Fibroblast of peridontal ligament (primary cell): ENCODE data around the gene LIN37.
"Not testable (repeated sequence)": the region's sequence is repeated elsewhere in the genome, so short reads cannot be mapped to it uniquely, and the experiment has no call there.

Source experiments
- DNase-seq: peaks from one replicate; pipeline ENCODE4 v3.0.0-alpha.2; 2010; ENCODE audit errors: extremely low read depth

The LIN37 gene

GRCh38 chr19:35719402-35720162 lies 28.8 kb upstream of the LIN37 start:
- DNase-seq, result no peak

DNA sequence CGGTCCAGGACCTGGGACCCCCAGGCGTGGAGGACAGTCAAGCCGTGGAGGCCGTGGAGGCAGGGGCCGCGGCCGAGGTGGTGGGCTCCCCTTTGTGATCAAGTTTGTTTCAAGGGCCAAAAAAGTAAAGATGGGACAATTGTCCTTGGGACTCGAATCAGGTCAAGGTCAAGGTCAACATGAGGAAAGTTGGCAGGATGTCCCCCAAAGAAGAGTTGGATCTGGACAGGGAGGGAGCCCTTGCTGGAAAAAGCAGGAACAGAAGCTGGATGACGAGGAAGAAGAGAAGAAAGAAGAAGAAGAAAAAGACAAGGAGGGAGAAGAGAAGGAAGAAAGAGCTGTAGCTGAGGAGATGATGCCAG lies 28.2 kb upstream of the LIN37 start:
- DNase-seq, result no peak

GRCh38 chr19:35720648-35721047 lies 27.7 kb upstream of the LIN37 start:
- no peak for DNase-seq

DNA sequence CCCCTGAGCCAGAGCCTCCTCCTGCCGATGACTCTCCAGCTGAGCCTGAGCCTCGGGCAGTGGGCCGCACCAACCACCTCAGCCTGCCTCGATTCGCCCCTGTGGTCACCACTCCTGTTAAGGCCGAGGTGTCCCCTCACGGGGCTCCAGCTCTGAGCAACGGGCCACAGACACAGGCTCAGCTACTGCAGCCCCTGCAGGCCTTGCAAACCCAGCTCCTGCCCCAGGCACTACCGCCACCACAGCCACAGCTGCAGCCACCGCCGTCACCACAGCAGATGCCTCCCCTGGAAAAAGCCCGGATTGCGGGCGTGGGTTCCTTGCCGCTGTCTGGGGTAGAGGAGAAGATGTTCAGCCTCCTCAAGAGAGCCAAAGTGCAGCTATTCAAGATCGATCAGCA lies 27.0 kb upstream of the LIN37 start:
- no peak for DNase-seq

DNA sequence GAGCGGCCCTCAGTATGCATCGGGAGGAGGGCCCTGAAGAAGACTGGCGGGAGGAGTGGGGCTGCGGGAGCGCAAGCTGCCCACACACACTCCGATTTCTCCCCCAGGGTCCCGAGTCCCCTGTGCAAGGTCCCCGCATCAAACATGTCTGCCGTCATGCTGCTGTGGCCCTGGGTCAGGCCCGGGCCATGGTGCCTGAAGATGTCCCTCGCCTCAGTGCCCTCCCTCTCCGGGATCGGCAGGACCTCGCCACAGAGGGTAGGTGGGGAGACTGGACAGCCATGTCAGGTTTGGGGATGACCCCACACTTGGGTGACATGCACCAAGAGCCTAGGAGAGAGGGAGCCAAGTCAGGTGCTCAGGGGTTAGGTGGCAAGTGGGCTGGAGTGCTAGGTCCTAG lies 25.9 kb upstream of the LIN37 start:
- no peak for DNase-seq

- DNase-seq, result no peak
Observed at GRCh38 chr19:35722897-35723296, 25.5 kb upstream of the LIN37 start.

DNA sequence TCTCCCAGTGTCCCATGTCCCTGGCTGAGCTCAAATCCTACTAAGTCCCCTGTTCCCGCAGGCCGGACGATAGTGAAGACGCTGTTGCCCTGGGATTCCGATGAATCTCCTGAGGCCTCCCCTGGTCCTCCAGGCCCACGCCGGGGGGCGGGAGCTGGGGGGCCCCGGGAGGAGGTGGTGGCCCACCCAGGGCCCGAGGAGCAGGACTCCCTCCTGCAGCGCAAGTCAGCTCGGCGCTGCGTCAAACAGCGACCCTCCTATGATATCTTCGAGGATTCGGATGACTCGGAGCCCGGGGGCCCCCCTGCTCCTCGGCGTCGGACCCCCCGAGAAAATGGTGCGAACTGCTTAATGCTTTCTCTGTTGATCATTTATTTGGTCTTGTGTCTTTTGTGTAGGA lies 24.7 kb upstream of the LIN37 start:
- no peak for DNase-seq

DNA sequence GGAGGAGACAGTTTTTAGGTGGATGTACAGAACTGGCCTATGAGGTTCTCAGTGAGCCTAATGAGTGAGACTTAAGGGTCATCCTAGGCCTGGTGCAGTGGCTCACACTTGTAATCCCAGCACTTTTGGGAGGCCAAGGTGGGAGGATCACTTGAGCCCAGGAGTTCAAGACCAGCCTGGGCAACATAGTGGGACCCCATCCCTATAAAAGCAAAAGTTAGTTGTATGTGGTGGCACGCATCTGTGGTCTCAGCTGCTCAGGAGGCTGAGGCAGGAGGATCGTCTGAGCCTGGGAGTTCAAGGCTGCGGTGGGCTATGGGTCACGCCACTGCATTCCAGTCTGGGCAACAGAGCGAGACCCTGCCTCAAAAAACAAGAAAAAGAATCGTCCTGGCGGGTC lies 24.2 kb upstream of the LIN37 start:
- DNase-seq, result not testable (repeated sequence)

GRCh38 chr19:35724560-35724959 lies 23.8 kb upstream of the LIN37 start:
- DNase-seq, result no peak

- DNase-seq, result no peak
Observed at GRCh38 chr19:35725216-35725861, 23.0 kb upstream of the LIN37 start.

DNA sequence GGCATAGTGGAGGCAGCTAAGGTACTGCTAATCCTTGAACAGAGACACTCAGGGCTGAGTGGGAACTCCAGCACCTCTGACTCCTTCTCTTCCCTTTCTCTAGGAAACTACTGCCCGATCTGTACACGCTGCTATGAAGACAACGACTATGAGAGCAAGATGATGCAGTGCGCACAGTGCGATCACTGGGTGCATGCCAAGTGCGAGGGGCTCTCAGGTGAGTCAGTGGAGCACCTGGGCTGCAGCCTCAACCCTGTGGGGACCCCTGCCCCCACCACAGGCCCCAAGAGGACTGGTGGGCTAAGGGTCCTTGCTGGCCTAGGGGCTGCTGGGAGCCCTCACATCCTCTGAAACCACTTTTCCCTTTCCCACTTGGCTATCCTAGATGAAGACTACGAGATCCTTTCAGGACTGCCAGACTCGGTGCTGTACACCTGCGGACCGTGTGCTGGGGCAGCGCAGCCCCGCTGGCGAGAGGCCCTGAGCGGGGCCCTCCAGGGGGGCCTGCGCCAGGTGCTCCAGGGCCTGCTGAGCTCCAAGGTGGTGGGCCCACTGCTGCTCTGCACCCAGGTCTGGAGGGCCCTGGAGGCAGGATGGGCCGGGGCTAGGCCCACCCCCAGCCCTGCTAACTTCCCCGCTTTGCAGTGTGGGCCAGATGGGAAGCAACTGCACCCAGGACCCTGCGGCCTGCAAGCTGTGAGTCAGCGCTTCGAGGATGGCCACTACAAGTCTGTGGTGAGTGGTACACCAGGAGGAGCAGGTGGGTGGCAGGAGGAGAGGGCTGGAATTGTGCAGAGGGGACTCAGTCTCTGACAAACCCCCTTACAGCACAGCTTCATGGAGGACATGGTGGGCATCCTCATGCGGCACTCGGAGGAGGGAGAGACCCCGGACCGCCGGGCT lies 21.1 kb upstream of the LIN37 start:
- no peak for DNase-seq

DNA sequence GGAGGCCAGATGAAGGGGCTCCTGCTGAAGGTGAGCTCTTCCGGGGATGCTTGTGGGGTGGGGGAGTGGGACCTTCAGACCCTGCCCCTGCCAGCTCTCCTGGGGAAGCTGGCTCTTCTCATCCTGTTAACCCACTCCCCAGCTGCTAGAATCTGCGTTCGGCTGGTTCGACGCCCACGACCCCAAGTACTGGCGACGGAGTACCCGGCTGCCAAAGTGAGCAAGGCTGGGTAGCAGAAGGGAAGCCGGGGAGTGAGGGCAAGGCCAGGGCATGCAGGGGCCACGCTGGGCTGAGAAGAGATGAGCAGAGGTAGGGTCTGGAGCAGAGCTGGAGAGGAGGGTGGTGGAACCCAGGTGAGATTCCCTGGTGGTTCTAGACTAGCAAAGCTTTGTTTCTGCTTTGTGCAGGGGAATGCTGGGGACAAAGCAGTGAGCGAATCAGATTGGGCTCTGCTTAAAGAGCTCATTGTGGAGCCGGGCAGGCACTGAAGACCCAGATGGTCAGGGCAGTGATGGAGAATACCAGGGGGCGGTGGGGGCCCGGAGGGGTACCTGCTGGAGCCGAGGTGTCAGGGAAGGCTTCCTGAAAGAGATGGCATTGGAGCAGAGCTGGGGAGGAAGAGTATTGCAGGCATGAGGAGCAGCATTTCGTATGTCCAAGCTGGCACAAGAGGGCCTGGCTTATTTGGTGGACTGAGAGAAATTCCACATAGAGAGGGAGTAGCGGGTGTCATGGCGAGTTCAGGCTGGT lies 20.2 kb upstream of the LIN37 start:
- DNase-seq, result no peak

- no peak for DNase-seq
Observed at GRCh38 chr19:35729021-35729420, 19.4 kb upstream of the LIN37 start.

GRCh38 chr19:35729763-35730162 lies 18.6 kb upstream of the LIN37 start:
- DNase-seq, result no peak

DNA sequence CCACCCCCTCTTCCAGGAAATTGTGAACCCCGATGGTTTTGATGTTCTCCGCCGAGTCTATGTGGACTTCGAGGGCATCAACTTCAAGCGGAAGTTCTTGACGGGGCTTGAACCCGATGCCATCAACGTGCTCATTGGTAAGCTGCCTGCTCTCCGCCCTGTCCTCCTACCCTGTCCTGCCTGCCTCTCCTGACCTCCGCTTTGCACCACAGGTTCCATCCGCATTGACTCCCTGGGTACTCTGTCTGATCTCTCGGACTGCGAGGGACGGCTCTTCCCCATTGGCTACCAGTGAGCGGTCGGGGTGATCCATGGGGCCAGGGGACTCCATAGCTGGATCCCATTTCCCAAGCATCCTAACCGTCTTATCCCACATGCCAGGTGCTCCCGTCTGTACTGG lies 18.1 kb upstream of the LIN37 start:
- no peak for DNase-seq

- DNase-seq, result no peak
Observed at GRCh38 chr19:35731353-35731752, 17.0 kb upstream of the LIN37 start.

- no peak for DNase-seq
Observed at GRCh38 chr19:35731779-35732405, 16.5 kb upstream of the LIN37 start.

DNA sequence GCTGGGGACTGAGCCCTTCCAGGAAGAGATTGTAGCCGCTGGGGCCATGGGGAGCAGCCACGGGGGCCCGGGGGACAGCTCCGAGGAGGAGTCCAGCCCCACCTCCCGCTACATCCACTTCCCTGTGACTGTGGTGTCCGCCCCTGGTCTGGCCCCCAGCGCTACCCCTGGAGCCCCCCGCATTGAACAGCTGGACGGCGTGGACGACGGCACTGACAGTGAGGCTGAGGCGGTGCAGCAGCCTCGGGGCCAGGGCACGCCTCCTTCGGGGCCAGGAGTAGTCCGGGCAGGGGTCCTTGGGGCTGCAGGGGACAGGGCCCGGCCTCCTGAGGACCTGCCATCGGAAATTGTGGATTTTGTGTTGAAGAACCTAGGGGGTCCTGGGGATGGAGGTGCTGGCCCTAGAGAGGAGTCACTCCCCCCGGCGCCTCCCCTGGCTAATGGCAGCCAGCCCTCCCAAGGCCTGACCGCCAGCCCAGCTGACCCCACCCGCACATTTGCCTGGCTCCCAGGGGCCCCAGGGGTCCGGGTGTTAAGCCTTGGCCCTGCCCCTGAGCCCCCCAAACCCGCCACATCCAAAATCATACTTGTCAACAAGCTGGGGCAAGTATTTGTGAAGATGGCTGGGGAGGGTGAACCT lies 15.7 kb upstream of the LIN37 start:
- no peak for DNase-seq

DNA sequence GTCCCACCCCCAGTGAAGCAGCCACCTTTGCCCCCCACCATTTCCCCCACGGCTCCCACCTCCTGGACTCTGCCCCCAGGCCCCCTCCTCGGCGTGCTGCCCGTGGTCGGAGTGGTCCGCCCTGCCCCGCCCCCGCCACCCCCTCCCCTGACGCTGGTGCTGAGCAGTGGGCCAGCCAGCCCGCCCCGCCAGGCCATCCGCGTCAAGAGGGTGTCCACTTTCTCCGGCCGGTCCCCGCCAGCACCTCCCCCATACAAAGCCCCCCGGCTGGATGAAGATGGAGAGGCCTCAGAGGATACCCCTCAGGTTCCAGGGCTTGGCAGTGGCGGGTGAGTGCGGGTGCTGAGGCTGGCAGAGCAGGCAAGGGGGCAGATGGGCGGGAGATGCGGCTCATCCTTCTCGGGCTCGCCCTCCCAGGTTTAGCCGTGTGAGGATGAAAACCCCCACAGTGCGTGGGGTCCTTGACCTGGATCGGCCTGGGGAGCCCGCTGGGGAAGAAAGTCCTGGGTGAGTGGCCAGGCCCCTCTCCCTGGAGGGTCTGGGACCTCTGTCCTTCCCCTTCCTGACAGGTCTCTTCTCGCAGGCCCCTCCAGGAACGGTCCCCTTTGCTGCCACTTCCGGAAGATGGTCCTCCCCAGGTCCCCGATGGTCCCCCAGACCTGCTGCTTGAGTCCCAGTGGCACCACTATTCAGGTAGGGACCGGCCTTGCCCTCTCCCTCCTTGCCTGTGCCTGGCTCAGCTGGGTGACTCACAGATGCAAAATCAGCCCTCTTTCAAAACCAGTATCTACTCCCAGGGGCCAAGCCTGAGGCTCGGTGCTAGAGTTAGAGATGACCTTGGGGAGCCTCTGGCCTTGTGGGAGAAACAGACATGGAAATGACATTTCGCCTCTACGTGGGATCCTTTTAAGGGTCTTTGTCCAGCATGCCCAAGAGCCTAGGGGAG lies 14.9 kb upstream of the LIN37 start:
- no peak for DNase-seq

DNA sequence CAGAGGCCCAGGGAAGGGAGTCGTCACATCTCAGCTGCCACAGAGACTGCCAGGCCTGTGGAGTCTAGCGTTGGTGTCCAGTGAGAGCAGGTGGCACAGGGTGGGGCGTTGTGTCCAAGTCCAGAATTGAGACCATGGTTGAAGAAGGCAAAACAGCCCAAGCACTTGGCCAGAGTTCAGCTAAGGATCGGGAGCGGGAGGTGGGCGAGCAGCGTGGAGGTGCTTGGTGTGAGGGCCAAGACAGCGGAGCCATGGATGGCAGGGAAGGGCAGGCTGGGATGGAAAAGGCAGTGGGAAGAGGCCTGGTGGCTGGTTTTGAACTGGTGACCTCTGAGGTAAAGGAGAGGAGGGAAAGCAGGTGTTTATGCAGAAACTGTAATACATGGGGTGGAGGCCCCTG lies 14.1 kb upstream of the LIN37 start:
- no peak for DNase-seq
